Head of caudate nucleus (tissue), 42 donors: ENCODE data around the gene RPS5.
"Not testable (repeated sequence)": the region's sequence is repeated elsewhere in the genome, so short reads cannot be mapped to it uniquely, and the experiment has no call there.

Experiments used
- DNase-seq, 42 donors: peaks; one replicate each; pipeline versions ENCODE4 v3.0.0 to v3.0.0-alpha.2; 2020 to 2021; ENCODE audit warnings: mixed read lengths in 7 of 42
- intact Hi-C: fragments of 100-400 bp; cut with DNase I; formaldehyde crosslinking; loops from one replicate; pipeline ENCODE4 v1.15.0; 2022

Gene RPS5

GRCh38 chr19:58440556-58440955 lies 53.5 kb downstream of the RPS5 start:
- peak in 7 of 42 donors; percentile 1 to 38 (median 22) for DNase-seq
- intact Hi-C loops: no loop called here

GRCh38 chr19:58442986-58443385 lies 55.9 kb downstream of the RPS5 start:
- intact Hi-C loops: not testable (repeated sequence)

More at GRCh38 chr19:58442986-58443385, 55.9 kb downstream of the RPS5 start:
- DNase-seq: not testable (repeated sequence)
